CD4-positive, alpha-beta T cell treated with Interleukin-6 at 100 ng/mL for 8 hours (primary cell): ENCODE measurements around the gene MAD1L1.

Source experiments
- DNase-seq: peaks from one replicate; pipeline ENCODE4 v3.0.0-alpha.2; 2020; ENCODE audit warnings: mixed read lengths, low spot score

MAD1L1 gene

GRCh38 chr7:1951159-1951536, 281.6 kb downstream of the MAD1L1 start:
- no peak for DNase-seq

GRCh38 chr7:1950452-1951158, 282.1 kb downstream of the MAD1L1 start:
- no peak for DNase-seq

DNA sequence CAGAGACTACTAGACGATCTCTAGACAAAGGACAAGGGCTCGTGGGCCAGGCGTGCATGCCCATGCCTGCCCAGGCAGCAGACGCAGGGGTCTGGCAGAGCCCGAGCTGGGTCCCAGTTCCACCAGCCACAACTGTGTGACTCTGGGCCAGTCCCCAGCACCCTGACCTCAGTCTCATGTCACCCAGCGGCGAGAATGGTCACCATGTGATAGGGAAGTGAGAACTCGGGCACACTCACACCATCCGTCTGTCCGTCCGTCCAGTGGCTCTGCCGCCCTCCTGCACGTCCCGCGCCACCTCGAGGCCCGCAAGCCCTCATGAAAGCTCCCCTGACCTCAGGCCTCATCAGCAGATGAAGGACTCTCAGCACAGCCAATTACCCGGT, 282.7 kb downstream of the MAD1L1 start:
- no peak for DNase-seq

DNA sequence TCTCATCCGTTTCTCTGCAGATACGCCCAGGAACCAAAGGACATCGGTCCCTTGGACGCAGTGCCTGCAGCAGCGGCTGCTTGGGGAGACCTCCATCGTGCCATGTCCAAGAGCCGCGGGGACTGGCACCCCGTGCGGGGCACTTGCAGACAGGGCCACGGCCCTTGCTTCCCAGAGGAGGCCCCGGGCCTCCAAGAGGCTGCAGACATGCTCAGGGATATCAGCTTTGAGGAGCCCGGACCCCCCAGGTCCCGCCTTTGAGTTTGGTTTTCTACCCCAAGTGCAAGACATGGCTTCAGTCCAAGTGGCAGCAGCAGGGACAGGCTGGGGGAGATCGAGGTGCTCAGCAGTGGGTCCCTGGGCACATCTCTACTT, 283.1 kb downstream of the MAD1L1 start:
- DNase-seq, result no peak

DNA sequence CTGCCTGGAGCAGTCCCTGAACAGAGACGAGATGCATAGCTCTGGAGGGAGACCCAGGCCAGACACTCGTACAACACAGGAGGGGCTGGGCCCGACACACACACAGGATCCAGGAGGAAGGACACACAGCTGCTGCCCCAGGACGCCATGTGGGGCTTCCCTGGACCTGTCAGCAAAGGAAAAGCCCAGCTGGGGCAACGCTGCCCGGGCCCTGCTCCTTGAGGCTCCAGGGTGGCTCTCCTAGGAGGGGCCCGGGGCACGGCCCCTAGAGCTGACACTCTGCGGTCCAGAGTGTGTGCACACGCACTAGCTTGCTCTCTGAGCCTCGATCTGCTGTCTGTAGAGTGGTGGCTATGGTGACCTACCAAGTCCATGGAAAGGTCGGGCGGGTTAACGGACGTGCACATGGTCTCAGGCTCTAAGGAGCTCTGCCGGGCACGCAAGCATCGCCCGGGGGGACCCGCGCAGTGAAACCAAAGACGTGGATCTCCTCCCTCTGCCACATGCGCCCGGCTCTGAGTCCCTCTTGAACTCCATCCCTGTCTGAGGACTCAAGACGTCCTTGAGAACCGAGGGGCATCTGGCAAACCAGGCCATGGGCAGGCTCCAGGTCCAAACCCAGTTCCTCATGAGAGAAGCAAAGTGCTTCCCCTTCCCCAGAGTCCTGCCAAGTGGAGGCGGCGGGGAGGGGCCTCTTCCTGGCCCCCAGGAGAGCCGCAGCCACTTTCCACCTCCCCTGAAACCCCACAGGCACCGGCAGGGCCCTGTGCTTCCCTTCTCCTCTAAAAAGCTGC, 283.7 kb downstream of the MAD1L1 start:
- DNase-seq, result no peak

DNA sequence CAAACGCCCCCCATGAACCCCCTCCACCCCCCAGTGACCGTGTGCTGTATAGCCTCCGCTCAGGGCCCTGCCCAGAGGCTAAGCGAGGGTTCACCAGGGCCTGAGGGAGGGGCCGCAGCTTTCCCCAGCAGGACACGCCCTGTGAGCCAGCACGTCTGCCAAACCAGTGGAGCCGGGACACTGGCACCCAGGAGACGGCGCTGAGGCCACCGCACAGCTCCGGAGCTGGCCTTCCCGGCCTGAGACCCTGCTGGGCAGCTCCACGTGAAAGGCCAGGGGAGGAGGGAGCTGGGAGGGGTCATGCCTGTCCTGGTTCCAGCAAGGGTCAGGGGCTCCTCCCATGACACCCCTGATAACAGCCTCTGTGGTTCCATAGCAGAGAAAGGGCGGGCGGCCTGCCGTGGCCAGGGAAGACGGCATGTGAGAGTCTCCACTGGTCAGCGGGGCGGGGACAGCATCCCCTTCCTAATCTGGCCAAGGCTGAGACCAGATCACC, 284.4 kb downstream of the MAD1L1 start:
- DNase-seq, result no peak

GRCh38 chr7:1947586-1948217, 285.0 kb downstream of the MAD1L1 start:
- DNase-seq, result no peak

- DNase-seq, result no peak
Measured at GRCh38 chr7:1946773-1947450, 285.8 kb downstream of the MAD1L1 start.

DNA sequence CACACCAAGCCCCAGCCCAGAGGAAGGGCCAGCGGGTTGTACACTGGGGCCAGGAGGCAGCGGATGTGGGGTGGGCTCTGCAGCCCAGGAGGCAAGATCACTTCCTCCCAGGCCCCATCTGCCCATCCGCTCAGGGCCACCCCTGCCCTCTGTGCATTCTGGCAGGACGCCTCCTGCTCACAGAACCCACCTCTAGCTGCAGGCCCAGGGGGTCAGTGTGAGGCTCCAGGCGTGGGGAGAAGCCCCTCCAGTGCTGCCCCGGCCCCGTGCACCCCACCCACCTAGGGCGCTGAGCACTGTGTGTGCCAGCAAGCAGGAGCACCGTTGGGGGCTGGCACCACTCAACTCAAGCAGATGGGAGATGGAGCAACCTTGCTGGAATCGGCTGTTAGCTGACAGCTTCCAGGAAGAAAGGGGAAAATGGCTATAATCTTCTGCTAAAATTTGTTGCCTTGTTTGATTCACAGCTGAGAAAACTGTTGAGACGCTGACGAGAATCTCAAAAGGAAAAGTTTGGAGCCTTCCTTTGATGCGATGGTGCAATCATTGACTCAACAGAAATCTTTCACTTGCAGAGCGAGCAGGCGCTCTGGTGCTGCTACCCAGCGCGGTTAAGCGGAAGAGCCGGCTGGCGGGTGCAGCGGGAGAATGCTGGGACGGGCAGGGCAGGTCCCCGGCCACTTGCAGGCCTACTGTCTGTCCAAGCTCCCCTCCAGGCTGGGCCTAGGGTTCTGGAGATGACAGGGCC, 286.5 kb downstream of the MAD1L1 start:
- no peak for DNase-seq

DNA sequence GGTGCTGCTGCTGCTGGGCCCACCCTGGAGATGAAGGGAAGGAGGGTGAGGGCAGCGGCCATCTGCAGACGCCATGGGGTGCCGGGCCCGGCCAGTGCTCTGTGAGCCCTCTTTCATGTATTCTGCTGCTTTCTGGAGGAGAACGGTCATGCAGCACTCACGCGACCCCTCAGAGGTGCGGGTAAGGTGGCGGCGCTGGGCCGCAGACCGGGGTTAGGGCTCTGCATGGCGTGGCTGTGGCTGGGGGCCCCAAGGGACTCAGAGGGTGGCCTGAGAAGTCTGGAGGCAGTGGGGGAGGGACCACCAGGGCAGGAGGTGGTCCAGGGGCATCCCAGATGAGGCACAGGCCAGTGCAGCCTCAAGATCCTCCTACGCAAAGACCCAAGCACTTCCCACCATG, 287.2 kb downstream of the MAD1L1 start:
- DNase-seq, result no peak

DNA sequence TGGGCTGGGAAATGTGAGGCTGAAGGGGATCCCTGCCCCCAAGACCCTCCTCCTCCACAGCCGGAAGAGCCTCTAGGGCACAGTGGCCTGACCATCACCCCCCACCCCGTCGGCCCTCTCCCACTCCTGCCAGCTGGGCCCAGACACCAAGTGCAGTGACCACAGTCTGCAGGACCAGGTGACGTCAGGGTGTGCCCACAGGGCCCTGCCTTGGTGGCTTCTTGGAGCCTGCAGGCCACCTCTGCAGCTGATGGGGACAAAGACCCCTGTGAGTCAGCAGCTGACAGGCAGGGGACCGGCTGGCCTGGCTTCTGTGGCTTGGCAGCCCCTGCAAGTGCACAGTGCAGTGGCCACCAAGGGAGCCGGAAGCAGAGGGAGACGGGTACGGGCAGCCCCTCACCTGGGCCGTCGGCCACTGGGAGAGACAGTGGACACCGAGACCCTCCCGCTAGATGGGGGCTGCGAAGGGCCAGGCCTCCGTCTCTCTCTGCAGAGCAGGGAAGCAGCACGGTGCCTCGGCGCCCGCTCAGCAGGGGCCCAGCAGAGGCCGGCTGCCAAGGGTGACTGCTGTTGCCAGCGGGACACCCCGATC, 288.0 kb downstream of the MAD1L1 start:
- DNase-seq, result no peak

DNA sequence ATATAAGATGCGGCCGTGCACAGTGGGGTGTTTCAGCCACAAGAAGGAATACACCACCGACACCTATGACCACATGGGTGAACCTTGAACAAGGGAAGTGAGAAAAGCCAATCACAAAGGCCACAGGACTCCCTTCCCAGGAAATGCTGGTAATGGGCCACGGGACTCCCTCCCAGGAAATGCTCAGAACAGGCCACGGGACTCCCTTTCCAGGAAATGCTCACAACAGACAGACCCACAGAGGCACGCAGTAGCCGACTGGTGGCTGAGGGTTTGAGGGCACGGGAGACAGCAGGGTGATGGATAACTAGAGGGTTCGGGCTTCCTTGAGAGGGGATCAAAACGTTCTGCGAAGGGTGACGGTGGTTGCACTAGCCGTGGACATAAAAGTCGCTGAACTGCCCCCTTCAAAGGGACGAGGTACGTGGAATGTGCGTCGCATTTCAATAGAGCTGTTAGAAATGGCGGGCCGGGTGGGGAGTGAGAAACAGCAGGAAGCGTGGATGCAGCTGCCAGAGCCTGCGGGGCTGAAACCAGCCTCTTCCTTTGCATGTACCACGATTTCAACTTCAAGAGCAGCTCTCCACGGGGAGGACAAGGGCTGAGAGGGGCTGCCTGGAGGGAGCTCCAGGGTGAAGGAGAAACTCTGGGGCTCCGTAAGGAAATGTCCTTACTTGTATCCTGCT, 288.7 kb downstream of the MAD1L1 start:
- DNase-seq, result no peak

GRCh38 chr7:1943326-1943725, 289.4 kb downstream of the MAD1L1 start:
- DNase-seq, result no peak

DNA sequence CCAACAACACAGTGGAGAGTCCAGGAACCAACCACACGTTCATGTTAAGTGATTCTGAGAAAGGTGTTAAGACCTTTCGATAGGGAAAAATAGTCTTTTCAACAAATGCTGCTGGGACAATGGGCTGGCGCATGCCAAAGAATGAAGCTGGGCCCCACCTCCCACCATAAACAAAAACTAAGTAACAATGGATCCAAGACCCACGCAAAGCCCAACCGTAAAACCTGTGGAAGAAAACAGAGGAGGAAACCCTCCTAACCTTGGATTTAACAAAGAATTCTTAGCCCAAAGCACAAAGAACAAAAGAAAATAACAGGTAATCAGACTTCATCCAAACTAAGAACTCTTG, 289.8 kb downstream of the MAD1L1 start:
- DNase-seq, result no peak

- no peak for DNase-seq
Measured at GRCh38 chr7:1942243-1942940, 290.4 kb downstream of the MAD1L1 start.

- DNase-seq, result no peak
Measured at GRCh38 chr7:1941464-1942242, 291.1 kb downstream of the MAD1L1 start.

GRCh38 chr7:1940863-1941262, 291.9 kb downstream of the MAD1L1 start:
- no peak for DNase-seq

DNA sequence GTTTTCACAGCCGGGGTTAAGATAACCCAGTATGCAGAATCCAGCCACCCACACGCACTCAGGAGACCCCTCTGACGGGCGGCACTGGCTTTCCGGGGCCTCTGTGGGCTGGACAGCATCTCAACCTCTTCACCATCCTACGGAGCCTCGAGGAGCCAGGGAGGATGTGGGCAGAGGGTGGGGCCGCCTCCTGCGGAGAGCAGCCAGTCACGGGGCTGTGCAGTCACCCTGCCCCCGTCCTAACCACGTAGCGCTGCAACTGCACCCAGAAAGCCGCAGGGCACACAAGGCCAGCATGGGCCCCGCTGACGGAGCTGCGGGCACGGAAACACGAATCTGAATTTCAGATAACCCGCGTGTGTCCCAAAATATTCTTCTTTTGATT, 292.4 kb downstream of the MAD1L1 start:
- DNase-seq, result peak; percentile 93
